Activated CD4-positive, alpha-beta T cell treated with anti-CD3 and anti-CD28 coated beads for 48 hours (primary cell): ENCODE measurements around the gene FXYD7.
"Not testable (repeated sequence)": the region's sequence is repeated elsewhere in the genome, so short reads cannot be mapped to it uniquely, and the experiment has no call there.

Experiments
- DNase-seq: peaks from one replicate; pipeline ENCODE4 v3.0.0-alpha.2; 2020

FXYD7 gene

GRCh38 chr19:35143231-35143715 is at the start of gene FXYD7:
Gene FXYD7 (plus strand): TSS chr19:35143255. CDS start chr19:35143334, 79 bp downstream.
- no peak for DNase-seq

DNA sequence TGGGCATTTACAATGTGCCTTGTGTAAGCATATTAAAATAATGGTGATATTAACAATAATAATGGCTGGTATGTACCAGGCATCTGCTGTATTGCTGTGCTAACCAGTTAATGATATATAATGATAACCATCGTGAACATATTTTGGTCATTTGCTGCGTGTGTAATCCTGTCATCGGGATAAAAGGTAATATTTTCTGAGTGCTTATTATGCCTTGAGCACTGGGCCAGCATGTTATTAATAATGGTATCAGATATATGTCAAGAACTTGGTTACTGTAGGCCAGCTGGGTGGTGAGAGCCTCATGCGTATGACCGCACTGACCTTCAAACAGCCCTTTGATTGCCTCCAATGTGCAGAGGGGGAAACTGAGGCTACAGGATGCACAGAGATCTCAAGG is 49.6 kb upstream of the FXYD7 start:
- no peak for DNase-seq

DNA sequence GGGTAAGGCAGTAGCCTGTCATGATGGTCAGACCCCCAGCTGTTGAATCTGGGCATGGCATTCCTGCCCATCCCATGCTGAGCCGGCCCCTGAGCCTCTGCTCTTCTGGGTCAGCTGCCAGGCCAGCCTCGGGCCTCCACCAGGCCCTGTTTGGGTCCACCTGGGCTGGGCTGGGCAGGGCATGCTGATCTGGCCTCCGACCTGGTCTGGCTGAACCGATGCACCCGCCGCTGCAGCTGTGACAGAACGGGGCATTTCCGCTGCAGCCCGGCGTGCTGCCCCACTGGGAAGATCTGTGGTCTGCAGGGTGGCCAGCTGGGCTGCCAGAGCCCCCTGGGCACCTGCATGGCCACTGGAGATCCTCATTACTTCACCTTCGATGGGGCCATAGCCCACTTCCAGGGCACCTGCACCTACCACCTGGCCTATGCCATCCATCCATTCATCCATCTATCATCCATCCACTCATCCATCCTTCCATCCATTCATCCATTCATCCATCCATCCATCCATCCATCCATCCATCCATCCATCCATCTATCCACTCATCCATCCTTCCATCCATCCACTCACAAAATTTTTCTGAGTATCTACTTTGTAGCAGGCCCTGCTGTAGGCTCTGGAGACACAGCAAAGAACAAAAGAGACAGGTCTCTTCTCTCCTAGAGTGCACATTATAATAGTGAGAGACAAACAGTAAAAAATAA is 49.0 kb upstream of the FXYD7 start:
- no peak for DNase-seq

DNA sequence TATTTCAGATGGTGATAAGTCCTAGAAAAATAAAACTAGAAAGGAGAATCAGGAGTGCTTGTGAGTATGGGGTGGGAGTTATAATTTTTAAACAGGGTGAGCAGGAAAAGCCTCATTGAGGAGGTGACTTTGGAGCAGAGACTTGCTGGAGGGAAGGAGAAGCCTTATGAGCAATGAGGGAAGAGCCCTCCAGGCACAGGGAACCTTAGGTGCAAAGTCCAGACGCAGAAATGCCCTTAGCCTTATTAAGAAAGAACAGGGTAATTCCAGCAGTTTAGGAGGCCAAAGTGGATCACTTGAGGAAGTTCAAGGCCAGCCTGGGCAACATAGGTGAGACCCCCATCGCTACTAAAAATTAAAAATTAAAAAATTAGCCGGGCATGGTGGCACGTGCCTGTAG is 48.4 kb upstream of the FXYD7 start:
- no peak for DNase-seq

DNA sequence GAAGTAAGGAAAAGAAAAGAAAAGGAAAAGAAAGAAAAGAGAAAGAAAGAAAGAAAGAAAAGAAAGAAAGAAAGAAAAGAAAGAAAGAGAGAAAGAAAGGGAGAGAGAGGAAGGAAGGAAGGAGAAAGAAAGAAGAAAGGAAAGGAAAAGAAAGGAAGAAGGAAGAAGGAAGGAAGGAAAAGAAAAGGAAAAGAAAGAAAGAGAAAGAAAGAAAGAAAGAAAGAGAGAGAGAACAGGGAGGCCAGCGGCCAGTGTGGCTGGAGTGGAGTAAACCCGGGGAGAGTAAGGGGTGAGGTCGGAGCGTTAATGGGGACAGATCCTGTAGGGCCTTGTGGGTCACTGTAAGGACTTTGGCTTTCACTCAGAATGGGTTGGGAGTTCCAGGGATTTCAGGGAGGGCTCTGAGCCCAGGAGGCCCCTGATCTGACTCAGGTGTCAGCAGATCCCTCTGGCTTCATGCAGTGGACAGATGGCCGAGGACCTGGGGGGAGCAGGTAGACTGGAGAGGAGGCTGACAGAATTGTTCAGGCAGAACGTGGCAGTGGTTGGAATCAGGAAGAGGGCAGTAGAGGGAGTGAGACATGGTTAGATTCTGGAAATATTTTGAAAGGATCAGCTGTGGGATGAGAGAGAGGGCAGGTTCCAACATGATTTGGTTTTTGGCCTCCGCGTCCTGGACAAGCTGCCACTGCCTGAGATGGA is 47.2 kb upstream of the FXYD7 start:
- no peak for DNase-seq

DNA sequence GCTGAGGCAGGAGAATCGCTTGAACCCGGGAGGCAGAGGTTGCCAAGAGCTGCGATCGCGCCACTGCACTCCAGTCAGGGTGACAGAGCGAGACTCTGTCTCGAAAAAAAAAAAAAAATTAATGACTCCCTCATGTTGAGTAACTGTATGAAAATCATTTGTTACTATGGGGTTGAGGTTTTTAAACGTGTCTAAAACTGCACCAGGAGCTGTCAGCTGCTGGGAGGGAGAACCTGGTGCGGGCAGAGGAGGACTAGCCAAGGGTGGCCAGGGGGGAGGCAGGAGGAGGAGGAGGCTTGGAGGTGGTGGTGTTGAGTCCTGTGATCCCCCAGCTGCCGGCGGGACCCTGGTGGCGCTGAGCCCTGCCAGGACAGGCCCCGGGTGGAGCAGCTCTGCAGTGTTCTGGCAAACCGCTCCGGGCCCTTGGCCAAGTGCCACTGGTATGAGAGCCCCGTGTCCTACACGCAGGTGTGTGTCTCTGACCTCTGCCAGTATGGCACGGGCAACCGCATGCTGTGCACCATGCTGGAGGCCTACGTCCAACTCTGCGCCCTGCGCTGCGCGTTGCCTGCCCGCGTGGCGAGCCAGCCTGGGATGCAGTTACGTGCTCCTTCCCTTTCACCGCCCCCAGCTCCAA is 44.5 kb upstream of the FXYD7 start:
- DNase-seq: no peak

- no peak for DNase-seq
Observed at GRCh38 chr19:35099155-35099896, 43.7 kb upstream of the FXYD7 start.

- DNase-seq: no peak
Observed at GRCh38 chr19:35099897-35100275, 43.2 kb upstream of the FXYD7 start.

DNA sequence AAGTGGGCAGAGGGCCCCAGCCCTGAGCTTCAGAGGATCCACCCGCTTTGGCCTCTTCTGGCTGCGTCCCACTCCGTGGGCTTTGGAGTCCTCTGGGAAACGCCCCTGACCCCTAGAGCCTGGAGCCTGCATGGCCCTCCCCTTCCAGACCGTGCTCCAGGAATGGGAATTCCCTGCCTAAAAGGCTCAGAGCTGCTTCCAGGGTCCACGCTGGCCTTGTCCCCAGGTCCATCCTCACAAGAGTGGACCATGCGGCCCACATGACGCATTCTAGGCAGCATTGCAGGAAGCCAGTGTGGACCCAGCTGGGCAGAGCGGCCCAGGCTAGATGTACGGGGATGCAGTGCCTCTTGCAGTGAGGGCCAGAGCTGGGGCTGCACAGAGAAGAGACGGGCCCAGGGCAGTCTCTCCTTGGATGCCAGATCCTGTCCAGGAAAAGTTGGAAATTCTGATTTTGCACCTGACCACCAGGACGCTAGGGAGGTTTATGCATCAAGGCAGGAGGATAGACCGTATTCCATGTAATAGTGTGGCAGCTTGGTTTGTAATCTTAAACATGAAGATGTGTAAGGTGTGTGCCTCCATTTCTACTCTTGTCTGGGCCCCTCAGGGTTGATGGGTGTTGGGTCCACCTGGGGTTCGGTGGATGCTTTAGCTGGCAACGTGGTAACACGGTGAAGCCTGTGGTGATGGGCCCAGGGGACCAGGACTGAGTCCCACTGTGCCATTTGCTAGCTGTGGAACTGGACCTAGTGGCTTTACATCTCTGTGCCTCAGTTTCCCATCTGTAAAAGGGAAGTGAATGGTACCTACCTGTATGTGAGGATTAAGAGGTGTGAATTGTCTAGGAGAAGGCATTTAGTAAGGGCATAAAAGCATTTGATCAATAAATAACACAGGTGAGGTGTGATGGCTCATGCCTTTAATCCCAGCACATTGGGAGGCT is 42.2 kb upstream of the FXYD7 start:
- DNase-seq: no peak

DNA sequence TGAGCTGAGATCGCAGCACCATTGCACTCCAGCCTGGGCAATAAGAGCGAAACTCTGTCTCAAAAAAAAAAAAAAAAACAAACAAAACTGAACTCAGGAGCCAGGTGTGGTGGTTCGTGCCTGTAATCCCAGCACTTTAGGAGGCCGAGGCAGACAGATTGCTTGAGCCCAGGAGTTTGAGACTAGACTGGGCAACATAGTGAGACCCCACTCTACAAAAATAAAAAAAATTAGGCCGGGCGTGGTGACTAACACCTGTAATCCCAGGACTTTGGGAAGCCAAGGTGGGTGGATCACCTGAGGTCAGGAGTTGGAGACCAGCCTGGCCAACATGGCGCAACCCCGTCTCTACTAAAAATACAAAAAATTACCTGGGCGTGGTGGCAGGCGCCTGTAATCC is 41.1 kb upstream of the FXYD7 start:
- DNase-seq: not testable (repeated sequence)

DNA sequence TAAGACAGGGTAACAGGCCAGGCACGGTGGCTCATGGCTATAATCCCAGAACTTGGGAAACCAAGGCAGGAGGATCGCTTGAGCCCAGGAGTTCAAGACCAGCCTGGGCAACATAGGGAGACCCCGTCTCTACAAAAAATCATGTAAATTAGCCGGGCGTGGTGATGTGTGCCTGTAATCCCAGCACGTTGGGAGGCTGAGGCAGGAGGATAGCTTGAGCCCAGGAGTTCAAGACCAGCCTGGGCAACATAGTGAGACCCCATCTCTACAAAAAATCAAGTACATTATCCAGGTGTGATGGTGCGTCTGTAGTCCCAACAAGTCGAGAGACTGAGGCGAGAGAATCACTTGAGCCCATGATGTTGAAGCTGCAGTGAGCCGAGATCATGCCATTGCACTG is 39.4 kb upstream of the FXYD7 start:
- DNase-seq: not testable (repeated sequence)

GRCh38 chr19:35104361-35104760 is 38.7 kb upstream of the FXYD7 start:
- DNase-seq: no peak

GRCh38 chr19:35105047-35105410 is 38.0 kb upstream of the FXYD7 start:
- no peak for DNase-seq

- DNase-seq: no peak
Observed at GRCh38 chr19:35105411-35106290, 37.4 kb upstream of the FXYD7 start.

DNA sequence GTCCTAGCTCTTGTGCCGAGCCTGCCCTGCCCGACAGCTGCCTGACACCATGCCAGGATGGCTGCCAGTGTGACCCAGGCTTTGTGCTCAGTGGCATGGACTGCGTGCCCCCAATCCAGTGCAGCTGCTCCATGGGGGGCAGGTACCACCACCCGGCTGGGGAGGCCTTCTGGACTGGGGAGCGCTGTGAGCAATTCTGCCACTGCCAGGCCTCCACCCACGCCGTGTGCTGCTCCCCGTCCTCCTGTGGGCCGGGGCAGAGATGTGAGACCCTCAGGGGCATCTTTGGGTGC is 36.8 kb upstream of the FXYD7 start:
- no peak for DNase-seq

DNA sequence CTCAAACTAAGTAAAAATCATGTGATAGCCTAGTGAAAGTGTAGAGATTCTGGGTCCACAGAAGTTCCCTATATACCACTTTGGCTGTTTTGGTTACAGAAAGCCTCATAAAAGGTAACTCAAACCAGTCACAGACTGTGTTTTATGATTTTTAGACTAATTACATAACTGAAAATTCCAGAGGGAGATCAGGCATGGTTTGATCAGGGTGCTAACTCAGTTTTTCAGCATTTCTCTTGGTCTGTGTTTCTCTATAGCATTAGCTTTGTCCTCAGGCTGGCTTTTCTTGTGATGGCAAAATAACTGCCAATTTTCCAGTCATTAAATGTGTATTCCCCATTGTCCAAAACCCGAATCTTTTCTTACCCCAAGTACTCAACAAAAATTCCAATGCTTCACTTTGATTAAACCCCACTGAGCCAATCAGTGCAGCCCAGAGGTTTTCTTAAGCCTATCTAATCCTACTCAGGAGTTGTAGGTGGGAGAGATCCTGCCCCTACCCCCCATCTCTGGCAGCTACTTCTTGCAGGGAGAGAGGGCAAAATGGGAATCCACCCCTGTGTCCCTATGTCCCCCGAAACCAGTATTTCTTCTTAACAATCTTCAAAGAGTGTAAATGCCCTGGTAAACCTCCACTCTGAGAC is 36.0 kb upstream of the FXYD7 start:
- no peak for DNase-seq

GRCh38 chr19:35107545-35107944 is 35.5 kb upstream of the FXYD7 start:
- peak; percentile 16 for DNase-seq

DNA sequence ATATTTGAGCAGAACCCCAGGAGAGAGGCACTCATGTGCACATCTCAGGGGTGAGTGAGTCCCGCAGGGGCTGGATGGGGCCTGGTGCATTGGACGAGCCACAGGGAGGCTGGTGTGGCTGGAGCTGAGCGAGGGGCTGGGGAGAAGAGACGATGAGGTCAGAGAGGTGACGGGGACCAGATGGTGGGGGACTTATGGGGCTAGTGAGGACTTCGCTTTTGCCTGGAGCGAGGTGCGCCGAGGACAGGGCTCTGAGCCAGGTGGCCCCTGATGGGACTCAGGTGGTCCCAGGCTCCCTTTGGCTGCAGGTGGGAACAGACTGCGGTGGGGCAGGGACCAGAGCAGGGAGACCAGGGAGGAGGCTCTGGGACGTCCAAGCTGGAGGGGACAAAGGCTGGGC is 34.3 kb upstream of the FXYD7 start:
- no peak for DNase-seq

GRCh38 chr19:35109395-35110112 is 33.5 kb upstream of the FXYD7 start:
- no peak for DNase-seq

GRCh38 chr19:35110974-35111373 is 32.1 kb upstream of the FXYD7 start:
- no peak for DNase-seq
